Esophagus muscularis mucosa (tissue), 4 donors: ENCODE measurements around the gene ARID5B. TPM values are rescaled to one million over a fixed set of nuclear protein-coding genes. Genes with fewer than 3 reads are reported as not detected.
"Not testable (repeated sequence)": the region's sequence is repeated elsewhere in the genome, so short reads cannot be mapped to it uniquely, and the experiment has no call there.

ENCODE experiments used
- DNase-seq: peaks from one replicate; pipeline ENCODE4 v3.0.0-alpha.2; 2017; ENCODE audit errors: extremely low spot score
- H3K27ac ChIP-seq, 4 donors: fragments of 200-600 bp; sonication (generic); replicated peaks in 1 of 4; 1 replicate in 3 of 4; 2 replicates in 1 of 4; pipeline ENCODE4 v1.5.1; 2016 to 2019; ENCODE audit warnings: mild to moderate bottlenecking in 1 of 4
- H3K27me3 ChIP-seq, 4 donors: fragments of 200-600 bp; sonication (generic); one replicate each; pipeline versions ENCODE4 v1.5.1 to v1.6.0; 2016 to 2019
- H3K36me3 ChIP-seq, 4 donors: fragments of 200-600 bp; sonication (generic); one replicate each; pipeline ENCODE4 v1.5.1; 2016 to 2019
- H3K4me1 ChIP-seq, 4 donors: fragments of 200-600 bp; sonication (generic); one replicate each; pipeline ENCODE4 v1.5.1; 2016 to 2019
- H3K4me3 ChIP-seq, 4 donors: fragments of 200-600 bp; sonication (generic); 1 replicate in 2 of 4; 2 replicates in 2 of 4; pipeline ENCODE4 v1.5.1; 2016 to 2019; ENCODE audit warnings: mild to moderate bottlenecking in 4 of 4, moderate library complexity in 1 of 4
- H3K9me3 ChIP-seq, 4 donors: fragments of 200-600 bp; sonication (generic); 1 replicate in 3 of 4; 2 replicates in 1 of 4; pipeline ENCODE4 v1.5.1; 2016 to 2019
- EP300 ChIP-seq: sonication (generic); formaldehyde crosslinking; IDR thresholded peaks from one replicate; pipeline ENCODE4 v1.6.1; 2017; ENCODE audit warnings: antibody characterized with exemption
- POLR2A ChIP-seq: fragments of 450-650 bp; IDR thresholded peaks from one replicate; pipeline ENCODE4 v1.6.1; 2017; ENCODE audit warnings: antibody characterized with exemption, moderate library complexity, mild to moderate bottlenecking, low read depth
- POLR2AphosphoS5 ChIP-seq, 2 donors: sonication (generic); formaldehyde crosslinking; IDR thresholded peaks; one replicate each; pipeline ENCODE4 v1.6.1; 2017; ENCODE audit warnings: antibody characterized with exemption in 2 of 2
- WGBS: methylation state at CpG from one replicate; pipeline ENCODE4 v1.1.5; 2018; 5-methylcytosine and 5-hydroxymethylcytosine counted together
- intact Hi-C: fragments of 100-400 bp; cut with DNase I; formaldehyde crosslinking; loops from one replicate; pipeline ENCODE4 v1.15.1; 2023
- total RNA-seq, 4 donors: library from RNA; depleted of rRNA; stranded (reverse); fragments of >200 nt; gene quantifications; one replicate each; pipeline versions ENCODE4 v1.1.0 to v1.2.1, GENCODE V29; 2016
- TF ChIP-seq, protein P1 (sequence below), 3 experiments: fragments of 200-600 bp in 2 of 3; fragments of 450-650 bp in 1 of 3; sonication (generic) in 2 of 3; IDR thresholded peaks; one replicate each; pipeline ENCODE4 v1.5.1; 2017 to 2019; ENCODE audit warnings: antibody characterized with exemption in 3 of 3, mild to moderate bottlenecking in 2 of 3, moderate library complexity in 1 of 3

The ARID5B gene
- total RNA-seq, 4 donors from 2014 or later: 33.6 to 150 (median 64.9) TPM

DNA sequence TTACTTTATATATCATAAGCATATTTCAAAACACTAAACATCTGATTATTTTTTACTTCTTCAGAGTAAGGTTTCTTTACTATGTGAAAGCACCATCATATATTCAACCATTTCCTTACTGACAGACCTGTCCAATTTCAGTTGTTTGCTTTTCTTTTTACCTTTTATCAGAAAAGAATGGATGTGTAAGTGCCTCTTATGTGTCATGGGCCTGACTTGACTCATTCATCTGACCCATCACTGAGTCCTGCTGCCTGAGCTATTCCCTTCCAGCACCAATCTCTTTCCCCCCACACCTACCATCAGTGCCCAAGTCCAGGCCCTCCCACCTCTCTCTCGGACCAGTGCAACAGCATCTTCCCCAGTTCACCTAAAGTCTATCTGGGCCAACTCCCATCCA, 41.7 kb upstream of the ARID5B start:
- H3K4me1 ChIP-seq: no peaks in the 10 kb centered on the region
- DNase-seq: no peak
- TF ChIP-seq POLR2A: no peak
- TF ChIP-seq, protein P1, sequence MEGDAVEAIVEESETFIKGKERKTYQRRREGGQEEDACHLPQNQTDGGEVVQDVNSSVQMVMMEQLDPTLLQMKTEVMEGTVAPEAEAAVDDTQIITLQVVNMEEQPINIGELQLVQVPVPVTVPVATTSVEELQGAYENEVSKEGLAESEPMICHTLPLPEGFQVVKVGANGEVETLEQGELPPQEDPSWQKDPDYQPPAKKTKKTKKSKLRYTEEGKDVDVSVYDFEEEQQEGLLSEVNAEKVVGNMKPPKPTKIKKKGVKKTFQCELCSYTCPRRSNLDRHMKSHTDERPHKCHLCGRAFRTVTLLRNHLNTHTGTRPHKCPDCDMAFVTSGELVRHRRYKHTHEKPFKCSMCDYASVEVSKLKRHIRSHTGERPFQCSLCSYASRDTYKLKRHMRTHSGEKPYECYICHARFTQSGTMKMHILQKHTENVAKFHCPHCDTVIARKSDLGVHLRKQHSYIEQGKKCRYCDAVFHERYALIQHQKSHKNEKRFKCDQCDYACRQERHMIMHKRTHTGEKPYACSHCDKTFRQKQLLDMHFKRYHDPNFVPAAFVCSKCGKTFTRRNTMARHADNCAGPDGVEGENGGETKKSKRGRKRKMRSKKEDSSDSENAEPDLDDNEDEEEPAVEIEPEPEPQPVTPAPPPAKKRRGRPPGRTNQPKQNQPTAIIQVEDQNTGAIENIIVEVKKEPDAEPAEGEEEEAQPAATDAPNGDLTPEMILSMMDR (IDR thresholded peaks at IDR 0.05): no peak
- no peak for TF ChIP-seq EP300
- no peak for TF ChIP-seq POLR2AphosphoS5 (IDR thresholded peaks at IDR 0.05)
- no peaks in the 10 kb centered on the region for H3K9me3 ChIP-seq
- intact Hi-C loops: no loop called here
- H3K27me3 ChIP-seq: no peaks in the 10 kb centered on the region
- H3K36me3 ChIP-seq: no peaks in the 10 kb centered on the region
- H3K27ac ChIP-seq: no peak overlapping the region
- no peak overlapping the region for H3K4me3 ChIP-seq
- 94% methylated on average over 1 of the region's 1 CpG for WGBS

DNA sequence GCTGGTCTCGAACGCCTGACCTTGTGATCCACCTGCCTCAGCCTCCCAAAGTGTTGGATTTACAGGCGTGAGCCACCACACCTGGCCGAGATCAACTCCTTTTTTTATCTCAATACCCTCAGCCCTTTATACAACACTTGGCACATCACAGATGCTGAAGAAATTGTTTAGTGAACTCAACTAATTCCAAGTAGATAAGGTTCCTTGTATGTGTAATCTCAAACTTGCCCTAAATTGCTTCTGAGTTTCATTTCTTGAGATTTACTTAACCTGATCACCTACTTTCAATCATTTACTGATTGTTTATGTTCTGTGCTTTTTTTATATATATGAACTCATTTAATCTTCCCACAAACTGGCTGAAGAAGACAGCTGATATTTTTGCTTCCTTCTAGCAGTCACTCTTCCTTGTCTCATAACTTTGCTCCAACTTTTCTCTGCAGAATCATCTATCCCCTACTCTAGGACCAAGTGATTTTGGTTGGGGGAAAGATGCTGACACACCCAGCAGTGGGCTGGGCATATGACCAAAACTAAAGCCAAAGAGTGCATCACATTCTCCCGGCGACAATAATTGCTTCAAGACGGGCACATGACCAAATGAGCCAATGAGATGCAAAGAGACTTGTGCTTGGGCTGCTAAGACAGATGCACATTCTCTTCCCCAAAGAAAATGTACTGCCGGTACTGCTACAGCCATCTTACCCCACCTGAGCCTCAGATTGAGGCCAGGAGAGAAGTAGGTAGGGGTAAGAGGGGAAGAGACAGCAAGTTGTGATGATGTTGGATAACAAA, 40.3 kb upstream of the ARID5B start:
- no peak for DNase-seq
- Histone ChIP-seq H3K4me1 (no peaks in the 10 kb centered on the region), H3K9me3 (no peaks in the 10 kb centered on the region), H3K27ac (no peak overlapping the region), H3K4me3 (no peak overlapping the region), H3K27me3 (no peaks in the 10 kb centered on the region), H3K36me3 (no peaks in the 10 kb centered on the region)
- WGBS: 91% methylated on average over 8 of the region's 8 CpGs
- TF ChIP-seq POLR2AphosphoS5 (IDR thresholded peaks at IDR 0.05): no peak
- TF ChIP-seq, protein P1 (IDR thresholded peaks at IDR 0.05): no peak
- TF ChIP-seq EP300: no peak
- intact Hi-C loops: no loop called here

DNA sequence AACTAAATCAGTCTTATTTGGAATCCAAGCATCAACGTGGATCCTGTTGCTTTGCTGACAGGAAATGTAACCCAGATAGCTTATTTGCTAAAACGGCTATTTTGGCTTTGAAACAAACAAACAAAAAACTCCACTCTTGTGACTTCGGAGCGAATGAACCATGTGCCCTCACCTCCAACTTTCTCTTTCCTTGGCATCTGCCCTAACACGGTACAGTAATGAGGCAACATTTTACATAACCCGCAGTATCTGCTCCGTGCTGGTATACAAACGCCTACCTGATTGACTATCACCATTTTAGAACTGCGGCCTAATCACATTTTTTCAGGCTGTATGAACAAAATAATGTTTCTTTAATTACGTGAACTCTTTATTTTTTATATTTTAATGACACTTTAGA, 37.5 kb upstream of the ARID5B start:
- Histone ChIP-seq H3K9me3 (no peaks in the 10 kb centered on the region), H3K27me3 (no peaks in the 10 kb centered on the region), H3K27ac (no peak overlapping the region), H3K4me3 (no peak overlapping the region), H3K36me3 (no peaks in the 10 kb centered on the region), H3K4me1 (peaks cover 0 to 4% (median 0%) of the 10 kb centered on the region in 4 donors)
- intact Hi-C loops: no loop called here
- TF ChIP-seq, protein P1 (IDR thresholded peaks at IDR 0.05): no peak
- TF ChIP-seq POLR2A (no peak), POLR2AphosphoS5 (IDR thresholded peaks at IDR 0.05) (no peak), EP300 (no peak)
- DNase-seq: no peak
- 84% methylated on average over 10 of the region's 10 CpGs for WGBS

DNA sequence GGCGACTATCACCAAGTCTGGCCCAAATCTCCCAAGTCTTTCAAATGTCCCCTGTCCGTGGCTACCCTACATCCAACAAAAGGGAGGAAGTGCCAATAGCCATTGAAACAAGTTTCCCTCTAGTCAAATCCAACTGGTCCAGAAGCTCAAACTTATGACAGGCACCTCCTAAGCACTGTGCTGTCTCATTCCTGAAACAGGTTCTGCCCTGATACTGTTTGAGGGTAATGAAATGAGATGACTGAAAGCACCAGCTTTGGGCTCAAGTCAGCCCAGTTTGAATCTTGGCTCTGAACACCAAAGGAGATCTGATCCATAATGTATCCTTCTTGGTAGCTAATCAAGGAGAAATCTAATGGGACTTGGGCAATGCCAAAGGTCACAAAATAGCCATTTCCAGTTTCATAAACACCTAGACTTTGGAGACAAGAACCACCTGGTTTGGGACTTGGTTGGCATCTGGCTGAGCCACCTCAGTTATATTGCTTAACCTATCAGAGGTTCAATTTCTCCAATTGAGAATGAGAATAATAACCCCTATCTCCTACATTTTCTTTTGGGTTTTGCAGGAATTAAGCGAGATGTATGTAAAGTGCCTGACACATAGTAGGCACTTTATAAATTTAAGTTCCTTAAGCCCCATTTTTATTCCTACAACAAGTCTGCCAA, 34.7 kb upstream of the ARID5B start:
- H3K9me3 ChIP-seq: no peaks in the 10 kb centered on the region
- intact Hi-C loops: no loop called here
- H3K27ac ChIP-seq: peak overlapping the region in 3 of 4 donors; percentile 56 to 75 (median 63)

DNA sequence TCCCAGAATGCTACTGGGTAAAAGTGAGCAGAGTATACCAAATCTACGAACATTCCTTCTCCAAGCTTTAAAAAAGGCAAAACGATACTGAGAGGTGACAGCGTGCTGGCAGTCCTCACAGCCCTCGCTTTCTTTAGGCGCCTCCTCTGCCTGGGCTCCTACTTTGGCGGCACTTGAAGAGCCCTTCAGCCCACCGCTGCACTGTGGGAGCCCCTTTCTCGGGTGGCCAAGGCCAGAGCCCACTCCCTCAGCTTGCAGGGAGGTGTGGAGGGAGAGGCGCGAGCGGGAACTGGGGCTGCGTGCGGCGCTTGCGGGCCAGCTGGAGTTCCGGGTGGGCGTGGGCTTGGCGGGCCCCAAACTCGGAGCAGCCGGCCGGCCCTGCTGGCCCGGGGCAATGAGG, 34.1 kb upstream of the ARID5B start:
- intact Hi-C loops: not testable (repeated sequence)

More for the DNA sequence above, 34.7 kb upstream of the ARID5B start:
- no peak for TF ChIP-seq POLR2AphosphoS5 (IDR thresholded peaks at IDR 0.05)
- WGBS: 91% methylated on average over 3 of the region's 3 CpGs
- Histone ChIP-seq H3K4me3 (peak overlapping the region; percentile 53 to 60 (median 56)), H3K4me1 (peaks cover 0 to 23% (median 19%) of the 10 kb centered on the region in 4 donors), H3K36me3 (no peaks in the 10 kb centered on the region), H3K27me3 (no peaks in the 10 kb centered on the region)
- no peak for DNase-seq

More for the DNA sequence above, 34.1 kb upstream of the ARID5B start:
- not testable (repeated sequence) for DNase-seq, H3K27me3 ChIP-seq, H3K9me3 ChIP-seq, H3K36me3 ChIP-seq
- H3K4me1 ChIP-seq: peaks cover 0 to 23% (median 19%) of the 10 kb centered on the region in 4 donors
- 74% methylated on average over 3 of the region's 22 CpGs for WGBS
- peak overlapping the region; percentile 56 to 75 (median 64) for H3K27ac ChIP-seq
- peak overlapping the region; percentile 53 to 60 (median 56) for H3K4me3 ChIP-seq
